Measurements from ENCODE around the gene C22orf42.
"Not testable (repeated sequence)": the region's sequence is repeated elsewhere in the genome, so short reads cannot be mapped to it uniquely, and the experiment has no call there.

Gene C22orf42

DNA sequence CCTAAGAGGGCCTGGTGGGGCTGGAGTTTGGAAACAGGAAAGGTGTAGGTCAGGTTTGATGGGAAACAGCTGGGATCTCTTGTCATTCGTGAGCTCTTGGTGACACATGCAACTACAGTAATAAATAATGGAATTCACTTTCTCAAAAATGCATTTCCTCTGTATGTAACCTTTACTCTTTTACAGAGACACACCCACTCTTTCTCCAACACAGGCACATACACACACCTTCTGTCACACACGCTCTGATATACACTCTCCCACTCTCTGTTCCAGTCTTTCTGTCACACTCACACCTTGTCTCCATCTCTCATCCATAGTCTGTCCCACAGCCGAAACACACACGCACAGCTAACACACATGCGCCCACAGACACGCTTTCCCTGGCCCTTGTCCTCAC is 6.6 kb upstream of the C22orf42 start:
- DNase-seq: no peak
- H3K27ac ChIP-seq: no peak overlapping the region
- H3K4me3 ChIP-seq (ENCODE audit: low read depth, low read length): no peak overlapping the region
- H3K36me3 ChIP-seq (replicated peaks): no peaks in the 10 kb centered on the region
- H3K27me3 ChIP-seq (replicated peaks): no peaks in the 10 kb centered on the region
- in situ Hi-C loops (cut with HindIII; ENCODE audit: low pct_ligation_motif_present, low sequenced_read_pairs): no loop called here
- TF ChIP-seq CTCF (IDR thresholded peaks at IDR 0.05; ENCODE audit: low read depth, low read length, missing control alignments): no peak

- in situ Hi-C loops (cut with HindIII; ENCODE audit: low pct_ligation_motif_present, low sequenced_read_pairs): no loop called here
- no peak overlapping the region for H3K27ac ChIP-seq
- no peaks in the 10 kb centered on the region for H3K36me3 ChIP-seq (replicated peaks)
- H3K27me3 ChIP-seq (replicated peaks): no peaks in the 10 kb centered on the region
- no peak overlapping the region for H3K4me3 ChIP-seq (ENCODE audit: low read depth, low read length)
- TF ChIP-seq CTCF (IDR thresholded peaks at IDR 0.05; ENCODE audit: low read depth, low read length, missing control alignments): no peak
- DNase-seq: no peak
Measured at GRCh38 chr22:32164075-32164860, 5.2 kb upstream of the C22orf42 start.

DNA sequence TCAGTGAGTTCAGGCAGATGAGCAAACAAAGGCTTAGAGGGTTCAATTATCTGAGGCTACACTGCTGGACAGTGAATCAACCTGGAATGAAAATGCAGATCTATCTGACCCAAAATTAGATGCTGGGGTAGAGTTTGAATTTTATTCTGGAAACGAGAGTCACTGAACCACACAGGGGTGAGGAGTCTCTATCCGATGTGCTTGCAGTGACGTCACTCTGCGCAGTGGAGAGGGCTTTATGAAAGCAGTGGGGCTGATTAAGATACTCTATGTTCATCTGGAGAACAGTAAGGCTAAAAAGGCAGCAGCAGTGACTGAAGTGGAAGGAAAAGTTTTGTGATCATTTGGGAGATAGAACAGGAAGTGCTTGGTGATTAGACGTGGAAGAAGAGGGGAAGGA is 1.3 kb upstream of the C22orf42 start:
- DNase-seq; H3K4me3 ChIP-seq (ENCODE audit: low read depth, low read length); in situ Hi-C loops (cut with HindIII; ENCODE audit: low pct_ligation_motif_present, low sequenced_read_pairs); H3K27me3 ChIP-seq (replicated peaks); H3K27ac ChIP-seq; H3K36me3 ChIP-seq (replicated peaks): not testable (repeated sequence)

DNA sequence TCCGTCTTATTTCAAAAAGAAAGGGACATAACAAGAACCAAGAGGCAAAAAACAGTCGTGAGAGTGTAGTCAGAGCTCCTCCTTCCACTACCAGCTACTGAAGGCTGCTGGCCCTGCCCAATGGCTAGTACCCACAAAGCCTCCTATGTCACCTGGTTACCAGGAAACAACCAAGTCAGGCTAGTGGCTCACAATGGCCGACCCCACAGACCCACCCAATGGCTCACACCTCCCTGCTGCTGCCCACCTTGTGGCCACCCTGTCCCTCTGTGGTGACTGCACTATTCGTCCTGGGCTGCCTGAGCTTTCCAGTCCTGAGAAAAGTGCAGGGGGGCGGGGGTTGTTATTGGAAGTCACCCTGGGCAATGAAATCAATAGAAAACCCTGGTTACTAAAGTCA is 1.5 kb downstream of the C22orf42 start:
- H3K4me3 ChIP-seq (ENCODE audit: low read depth, low read length); H3K36me3 ChIP-seq (replicated peaks); in situ Hi-C loops (cut with HindIII; ENCODE audit: low pct_ligation_motif_present, low sequenced_read_pairs); H3K27ac ChIP-seq; DNase-seq; H3K27me3 ChIP-seq (replicated peaks): not testable (repeated sequence)

DNA sequence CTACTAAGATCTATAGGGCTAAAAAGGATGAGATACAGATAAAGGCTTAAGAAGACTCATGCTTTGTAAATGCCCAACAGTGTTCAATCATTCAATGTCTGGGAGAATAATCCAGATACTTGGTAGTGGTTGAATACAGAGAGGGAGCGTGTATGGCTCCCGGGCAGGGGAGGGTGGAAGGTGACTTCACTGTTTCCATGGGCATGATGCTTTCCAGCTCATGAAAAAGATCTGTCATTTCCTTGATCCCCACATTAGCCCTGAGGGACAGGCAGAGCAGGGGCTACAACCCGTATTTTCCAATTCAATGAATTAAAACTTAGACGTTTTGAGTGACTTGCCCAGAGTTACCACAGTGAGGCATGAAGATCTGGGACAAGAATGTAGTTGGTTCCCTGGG is 4.4 kb downstream of the C22orf42 start:
- in situ Hi-C loops (cut with HindIII; ENCODE audit: low pct_ligation_motif_present, low sequenced_read_pairs); H3K4me3 ChIP-seq (ENCODE audit: low read depth, low read length); H3K27me3 ChIP-seq (replicated peaks); DNase-seq; H3K36me3 ChIP-seq (replicated peaks); H3K27ac ChIP-seq: not testable (repeated sequence)

DNA sequence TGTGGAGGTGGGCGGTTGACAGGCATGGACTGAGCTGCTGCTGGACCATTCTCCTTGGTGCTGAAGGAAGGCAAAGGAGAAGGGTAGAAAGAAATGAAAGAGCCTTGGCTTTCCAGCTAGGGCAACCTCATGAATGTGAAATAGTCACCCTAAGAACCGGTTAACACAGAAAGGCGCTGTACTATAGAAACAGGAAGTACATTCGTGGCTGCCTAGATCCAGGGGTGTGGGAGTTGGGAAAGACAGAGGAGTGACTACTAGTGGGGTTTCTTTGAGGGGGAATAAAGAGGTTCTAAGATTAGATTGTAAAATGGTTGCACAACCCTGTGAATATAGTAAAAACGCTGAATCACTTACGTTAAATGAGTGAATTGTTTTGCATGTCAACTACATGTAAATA is 7.5 kb downstream of the C22orf42 start:
- DNase-seq; in situ Hi-C loops (cut with HindIII; ENCODE audit: low pct_ligation_motif_present, low sequenced_read_pairs); H3K27ac ChIP-seq; H3K4me3 ChIP-seq (ENCODE audit: low read depth, low read length); H3K27me3 ChIP-seq (replicated peaks); H3K36me3 ChIP-seq (replicated peaks): not testable (repeated sequence)

GRCh38 chr22:32150647-32151046 is 8.5 kb downstream of the C22orf42 start:
- in situ Hi-C loops (cut with HindIII; ENCODE audit: low pct_ligation_motif_present, low sequenced_read_pairs); H3K4me3 ChIP-seq (ENCODE audit: low read depth, low read length); H3K27me3 ChIP-seq (replicated peaks); H3K27ac ChIP-seq; H3K36me3 ChIP-seq (replicated peaks); DNase-seq: not testable (repeated sequence)

DNA sequence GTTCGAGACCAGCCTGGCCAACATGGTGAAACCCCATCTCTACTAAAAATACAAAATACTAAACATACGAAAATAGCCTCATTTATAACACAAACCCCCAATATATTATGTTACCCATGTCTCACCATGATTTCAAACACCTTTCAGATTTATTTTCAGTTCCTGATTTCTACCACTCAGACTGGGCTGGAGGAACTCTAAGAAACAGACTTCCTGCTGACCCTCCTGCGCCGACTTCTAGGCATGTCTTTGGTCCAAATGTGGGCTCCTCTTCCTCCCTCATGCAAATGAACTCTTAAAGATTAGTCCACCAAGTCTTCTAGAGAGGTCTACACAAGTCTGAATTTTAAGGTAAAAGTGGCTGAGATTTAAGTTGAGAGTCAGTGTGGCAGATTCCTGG is 10.7 kb downstream of the C22orf42 start:
- DNase-seq; H3K36me3 ChIP-seq (replicated peaks); H3K27me3 ChIP-seq (replicated peaks); in situ Hi-C loops (cut with HindIII; ENCODE audit: low pct_ligation_motif_present, low sequenced_read_pairs); H3K27ac ChIP-seq; H3K4me3 ChIP-seq (ENCODE audit: low read depth, low read length): not testable (repeated sequence)

GRCh38 chr22:32147128-32147527 is 12.0 kb downstream of the C22orf42 start:
- H3K27ac ChIP-seq; H3K27me3 ChIP-seq (replicated peaks); H3K4me3 ChIP-seq (ENCODE audit: low read depth, low read length); DNase-seq; in situ Hi-C loops (cut with HindIII; ENCODE audit: low pct_ligation_motif_present, low sequenced_read_pairs); H3K36me3 ChIP-seq (replicated peaks): not testable (repeated sequence)

All from brain microvascular endothelial cell (primary cell).